Posterior vena cava (tissue), 2 donors: ENCODE measurements around the gene ARL14. TPM values are rescaled to one million over a fixed set of nuclear protein-coding genes. Genes with fewer than 3 reads are reported as not detected.

Source experiments
- DNase-seq: peaks from one replicate; pipeline ENCODE4 v3.0.0-alpha.2; 2020; ENCODE audit warnings: low spot score
- intact Hi-C, 2 donors: fragments of 100-400 bp; cut with DNase I; formaldehyde crosslinking; loops; one replicate each; pipeline versions ENCODE4 v1.14.1 to v1.14.2; 2022 to 2023
- long read RNA-seq, 2 donors: library from polyadenylated mRNA; unstranded; transcript quantifications; one replicate each; pipeline ENCODE4 v2.0.0, GENCODE V29; 2020 to 2021
- total RNA-seq, 2 donors: library from RNA; stranded (reverse); fragmentation: NEBNext Ultra II Directional; extraction: Animal tissue kit (Norgen Biotek cat#: 25700); gene quantifications; one replicate each; pipeline ENCODE4 v1.2.1, GENCODE V29; 2021
- donor health status: DM: yes; HTN: yes; CAD: no.
- donor health status: DM: yes; HTN: yes; CAD: no.

The ARL14 gene
- total RNA-seq: not detected
- long read RNA-seq, donor 1: 0 reads
- long read RNA-seq, donor 2: 0 reads

DNA sequence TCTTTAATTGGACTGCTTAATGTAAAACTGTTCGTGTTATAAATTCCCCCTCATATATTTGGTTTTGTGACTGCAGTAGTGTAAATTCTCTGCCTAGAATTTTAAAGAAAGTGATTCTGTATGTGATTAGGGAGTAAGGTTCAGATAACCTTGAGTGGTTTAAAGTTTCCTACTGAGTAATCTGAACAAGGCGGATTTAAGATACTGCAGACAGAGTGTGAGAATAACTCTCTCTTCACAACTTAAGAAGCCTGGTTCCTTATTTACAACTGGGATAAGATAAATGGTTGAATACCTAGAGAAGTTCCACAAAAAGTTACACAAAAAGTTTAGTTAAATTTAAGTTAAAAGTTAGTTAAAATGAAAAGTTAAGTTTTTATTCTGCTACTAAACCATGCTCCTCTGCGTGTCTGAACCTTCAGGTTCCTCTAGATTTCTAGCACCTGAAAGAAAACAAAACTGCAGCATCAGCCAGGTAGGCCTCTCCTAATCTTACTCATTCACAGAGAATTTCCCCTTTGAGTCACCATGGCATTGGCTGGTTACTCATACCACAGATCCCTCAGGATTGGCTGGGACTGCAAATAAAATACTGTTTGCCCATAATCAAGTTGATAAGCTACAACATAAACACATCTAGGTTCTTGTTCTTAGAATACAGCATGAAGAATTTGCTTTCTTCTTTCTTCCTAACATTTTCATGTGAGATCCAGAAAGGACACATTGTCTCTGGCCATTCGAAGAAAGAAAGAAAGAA lies at the start of gene ARL14:
Gene ARL14, plus strand, starts transcription at position 614 of the 757 bp plus-strand sequence. CDS start 187 bp downstream, outside the sequence.
- DNase-seq: no peak
- intact Hi-C loops: no loop called here

DNA sequence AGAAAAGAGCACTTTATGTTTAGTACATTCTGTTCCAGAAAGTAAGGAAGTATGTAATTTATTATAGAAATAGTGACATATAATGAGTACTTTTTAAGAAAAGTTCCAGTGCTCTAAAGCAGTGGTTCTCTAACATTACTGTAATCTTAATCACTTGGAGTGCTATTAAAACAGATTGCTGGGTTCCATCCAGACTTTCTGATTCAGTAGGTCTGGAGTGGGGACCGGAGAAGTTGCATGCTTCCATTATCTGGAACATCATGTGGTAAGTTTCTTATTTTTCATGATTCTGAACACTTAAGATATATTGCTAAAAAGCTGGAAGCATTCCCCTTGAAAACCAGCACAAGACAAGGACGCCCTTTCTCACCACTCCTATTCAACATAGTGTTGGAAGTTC lies 47.5 kb upstream of the ARL14 start:
- intact Hi-C loops: no loop called here
- DNase-seq: no peak

DNA sequence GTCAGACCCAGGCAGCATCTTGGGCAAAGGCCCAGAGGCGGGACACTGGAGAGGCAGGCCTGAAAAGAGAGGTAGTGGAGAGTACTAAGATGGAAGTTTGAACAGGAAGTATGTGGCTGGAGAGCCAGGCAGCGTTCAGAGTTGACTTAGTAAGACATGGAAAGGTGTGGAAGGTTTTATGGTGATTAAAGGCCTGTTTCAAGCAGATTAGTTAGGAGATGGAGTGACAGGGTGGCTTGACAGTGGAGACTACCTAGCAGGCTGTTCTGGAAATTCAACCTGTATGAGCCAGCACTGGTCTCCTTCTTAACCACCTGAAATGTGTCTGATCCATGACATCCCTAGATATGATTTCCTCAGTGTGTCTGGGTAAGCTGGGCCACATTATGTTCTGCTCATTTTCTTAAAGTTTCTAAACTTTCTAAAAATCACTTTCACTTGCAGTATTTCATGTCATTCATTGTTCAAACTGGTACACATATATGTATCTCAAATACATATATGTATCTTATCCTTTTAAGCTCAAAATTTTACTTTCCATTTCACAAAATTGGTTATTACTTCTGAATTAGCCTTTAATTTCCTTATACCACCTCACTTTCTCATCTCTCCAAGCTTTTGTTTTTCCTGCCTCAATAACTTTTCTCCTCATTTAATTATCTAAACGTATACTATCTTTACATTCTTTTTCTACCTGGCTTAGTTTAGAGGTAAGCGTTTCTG lies 43.4 kb upstream of the ARL14 start:
- no peak for DNase-seq
- intact Hi-C loops: no loop called here

DNA sequence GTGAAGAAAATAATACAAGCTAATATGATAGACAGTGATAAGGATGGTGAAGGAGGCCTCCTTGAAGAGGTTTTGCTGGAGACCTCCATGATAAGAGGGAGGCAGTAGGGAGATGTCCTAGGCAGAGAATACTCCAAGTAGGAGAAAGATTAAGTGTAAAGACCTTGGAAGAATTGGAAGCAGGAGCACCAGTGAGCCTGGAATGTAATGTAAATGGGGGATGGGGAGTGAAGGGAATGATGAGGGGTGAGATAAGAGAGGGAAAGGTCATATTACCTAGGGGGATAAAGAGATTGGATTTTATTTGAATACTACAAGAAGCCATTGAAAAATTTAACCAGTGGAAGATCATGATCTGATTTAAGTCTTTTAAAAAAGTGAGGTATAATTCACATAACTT lies 41.7 kb upstream of the ARL14 start:
- intact Hi-C loops: no loop called here
- no peak for DNase-seq

DNA sequence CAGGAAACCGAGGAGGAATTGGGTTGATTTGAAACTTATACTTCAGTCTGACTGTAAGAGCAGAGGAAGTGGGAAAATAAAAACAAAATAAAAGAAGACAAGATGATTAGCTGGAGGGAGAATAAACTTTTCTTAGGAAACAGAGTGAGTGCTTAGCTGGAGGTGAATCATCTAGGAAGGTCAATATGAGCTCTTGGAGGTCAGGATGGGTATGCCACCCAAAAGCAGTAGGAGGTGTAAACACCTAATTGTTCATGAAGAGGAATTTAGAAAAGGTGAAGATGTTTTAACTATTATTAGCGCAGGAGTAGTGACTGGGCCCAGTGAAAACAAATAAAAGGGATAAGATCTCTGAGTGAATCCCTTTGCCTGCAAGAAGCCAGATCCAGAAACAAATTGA lies 39.9 kb upstream of the ARL14 start:
- no peak for DNase-seq

DNA sequence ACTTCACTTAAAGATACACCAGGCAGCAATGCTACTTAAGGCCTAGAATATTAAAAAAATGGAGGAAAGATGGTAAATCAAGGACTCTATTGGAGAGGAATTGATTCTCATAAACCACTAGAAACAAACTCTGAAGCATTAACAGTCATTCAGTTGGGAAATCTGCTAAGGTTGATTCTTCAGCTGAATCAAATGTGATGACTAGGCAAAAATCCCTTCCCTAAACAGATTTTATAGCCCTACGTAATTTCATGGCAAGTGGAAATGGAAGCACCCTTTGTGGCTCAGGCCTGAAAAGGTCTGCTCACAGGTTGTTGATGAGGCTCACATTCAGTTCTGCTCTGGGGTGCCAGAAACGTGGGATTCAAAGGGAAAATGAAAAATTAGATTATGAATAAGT lies 38.8 kb upstream of the ARL14 start:
- intact Hi-C loops: no loop called here
- DNase-seq: no peak

More for the DNA sequence above, 39.9 kb upstream of the ARL14 start:
- intact Hi-C loops: no loop called here

DNA sequence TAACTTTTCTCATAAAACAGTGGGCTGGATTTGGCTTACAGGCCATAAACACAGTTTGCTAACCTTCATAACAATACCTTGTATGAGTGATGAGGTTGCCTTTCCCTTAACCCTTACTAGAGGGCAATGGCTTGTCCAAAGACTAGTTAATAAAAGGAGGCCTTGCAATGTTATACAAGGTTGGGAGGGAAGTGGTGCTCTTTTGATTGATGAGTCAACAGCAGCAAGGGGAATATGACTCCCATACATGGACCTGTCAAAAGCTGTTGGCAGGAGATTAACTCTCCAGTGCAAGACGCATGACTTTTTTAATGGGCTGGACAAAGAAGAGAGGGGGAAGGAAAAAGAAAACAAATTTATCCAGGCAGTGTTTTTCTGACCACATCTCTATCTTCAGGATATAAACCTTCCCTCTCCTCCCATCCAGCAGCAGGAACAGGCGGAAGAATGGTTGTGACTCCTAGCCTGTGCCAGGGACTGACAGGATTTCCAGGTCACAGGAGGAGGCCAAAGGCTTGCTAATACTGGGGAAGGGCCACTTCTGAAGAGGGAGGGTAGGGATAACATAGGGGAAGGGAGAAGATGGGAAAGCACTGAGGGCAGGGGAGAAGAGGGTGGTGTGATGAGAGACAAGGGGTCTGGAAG lies 35.2 kb upstream of the ARL14 start:
- intact Hi-C loops: no loop called here
- DNase-seq: no peak

DNA sequence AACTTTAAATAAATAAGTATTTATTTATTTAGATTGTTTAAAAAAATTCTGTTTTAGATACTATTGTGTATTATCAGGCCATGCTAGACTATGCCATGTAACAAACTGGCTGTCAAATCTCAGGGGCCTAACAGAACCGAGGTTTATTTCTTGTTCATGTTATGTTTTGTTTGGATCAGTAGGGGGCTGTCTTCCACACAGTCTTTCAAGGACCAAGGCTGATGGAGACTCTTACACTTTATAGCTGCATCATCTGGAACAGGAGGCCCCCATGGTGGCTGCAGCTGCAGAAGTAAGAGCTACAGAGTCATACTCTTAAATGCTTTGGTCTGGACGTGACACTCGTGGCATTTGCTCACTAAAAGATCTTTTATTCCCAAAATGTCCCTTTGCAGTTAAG lies 33.0 kb upstream of the ARL14 start:
- no peak for DNase-seq
- intact Hi-C loops: no loop called here

DNA sequence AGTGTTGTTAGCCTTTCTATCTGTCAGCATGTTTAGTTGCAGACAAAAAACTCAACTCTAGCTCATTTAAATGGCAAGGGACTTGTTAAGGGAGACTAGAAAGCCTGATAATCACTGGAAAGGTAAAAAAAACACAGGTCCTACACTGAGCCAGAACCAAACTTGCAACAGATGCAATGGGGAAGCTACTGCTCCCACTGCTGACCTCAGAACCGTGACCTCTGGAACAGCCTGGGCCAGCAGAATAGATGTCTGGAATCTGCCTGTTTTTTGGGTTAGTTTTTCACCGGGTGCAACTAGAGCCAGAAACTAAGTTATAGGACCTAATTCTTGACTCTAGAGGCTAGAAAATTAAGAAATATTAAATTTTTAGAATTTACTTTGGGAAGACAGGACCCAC lies 32.5 kb upstream of the ARL14 start:
- intact Hi-C loops: no loop called here
- DNase-seq: no peak

DNA sequence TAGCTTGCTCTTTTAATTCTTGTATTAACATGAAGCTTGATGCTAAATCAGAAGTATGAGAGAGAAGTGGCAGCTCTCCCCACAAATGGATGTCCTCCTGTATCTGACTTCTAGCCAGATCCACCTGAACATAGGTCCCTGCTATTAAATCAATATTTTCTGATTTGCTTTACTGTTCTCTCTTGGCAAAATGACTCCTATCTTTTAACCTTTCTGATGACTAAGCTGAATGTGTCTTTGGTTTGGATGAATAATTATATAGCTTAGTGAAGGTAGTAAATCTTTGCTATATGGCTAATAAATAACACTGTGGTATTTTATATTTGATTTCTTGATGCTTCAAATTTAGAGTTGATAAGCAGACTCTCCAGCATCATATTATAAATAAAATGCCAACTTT lies 28.3 kb upstream of the ARL14 start:
- intact Hi-C loops: no loop called here
- DNase-seq: no peak

DNA sequence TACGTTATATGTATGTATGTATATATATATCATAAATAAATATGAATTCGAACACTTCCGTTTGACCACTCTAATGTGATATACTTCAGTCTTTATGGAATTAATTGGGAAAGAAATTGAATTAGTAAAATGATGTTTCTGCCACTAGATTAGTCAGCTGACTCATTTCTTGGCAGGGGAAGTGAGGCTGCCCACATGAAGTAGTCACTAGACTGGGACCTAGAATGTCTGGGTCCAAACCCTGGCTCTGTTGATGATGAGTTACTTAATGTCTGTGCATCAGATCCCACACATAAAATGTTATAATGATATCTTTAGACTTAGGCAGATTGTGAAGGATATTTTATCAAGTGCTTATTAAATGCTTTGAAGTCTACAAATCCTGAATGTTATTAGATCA lies 27.4 kb upstream of the ARL14 start:
- no peak for DNase-seq
- intact Hi-C loops: no loop called here

DNA sequence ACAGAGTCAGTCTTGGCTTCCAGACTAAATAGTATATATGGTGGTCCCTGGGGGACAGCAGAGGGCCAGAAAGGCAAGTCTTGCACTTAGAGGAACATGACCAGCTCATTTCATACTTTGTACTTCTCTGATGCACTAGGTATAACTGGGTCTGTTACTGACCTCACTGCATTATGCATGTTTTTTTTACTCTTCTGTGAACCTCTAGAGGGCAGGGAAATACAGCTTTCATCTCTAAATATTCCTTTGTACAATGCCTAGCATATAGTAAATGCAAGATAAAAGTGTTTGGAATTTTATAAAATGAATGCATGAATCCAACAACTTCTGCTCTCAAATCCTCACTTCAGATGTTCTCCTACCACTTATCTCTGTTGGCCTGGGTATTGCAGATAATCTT lies 23.4 kb upstream of the ARL14 start:
- DNase-seq: no peak
- intact Hi-C loops: no loop called here

DNA sequence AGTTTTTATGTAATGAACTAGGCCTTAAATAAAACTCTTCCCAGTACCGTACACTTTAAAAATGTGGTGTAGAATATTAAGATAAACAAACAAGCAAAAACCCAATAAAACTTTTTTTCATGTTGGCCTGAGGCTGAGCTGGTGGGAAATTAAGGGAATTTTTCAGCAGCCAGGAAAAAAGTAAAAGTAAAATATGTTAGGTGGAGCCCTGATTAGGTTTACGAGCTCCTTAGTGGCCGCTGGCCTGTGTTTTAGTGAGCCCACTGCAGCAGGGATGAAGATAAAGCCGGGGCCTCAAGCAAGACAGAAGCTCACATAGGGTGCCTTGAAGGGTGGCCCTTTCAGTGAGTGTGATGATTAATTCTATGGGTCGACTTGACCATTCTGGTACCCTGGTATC lies 16.1 kb upstream of the ARL14 start:
- intact Hi-C loops: no loop called here

DNA sequence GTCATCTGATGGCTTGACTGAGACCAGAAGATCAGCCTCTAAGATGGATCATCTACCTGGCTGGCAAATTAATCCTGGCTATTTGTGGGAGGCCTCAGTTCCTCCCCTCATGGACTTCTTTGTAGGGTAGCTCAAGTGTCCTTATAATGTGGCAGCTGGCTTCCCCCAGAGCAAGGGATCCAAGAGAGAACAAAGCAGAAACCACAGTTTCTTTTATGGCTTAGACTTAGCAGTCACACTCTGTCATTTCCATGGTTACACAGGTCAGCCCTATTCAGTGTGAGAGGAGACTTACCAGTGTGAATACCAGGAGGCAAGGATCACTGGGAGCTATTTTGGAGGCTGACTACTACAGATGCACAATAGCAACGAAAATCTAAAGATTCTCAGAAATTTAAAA lies 15.3 kb upstream of the ARL14 start:
- intact Hi-C loops: no loop called here
- no peak for DNase-seq

More for the DNA sequence above, 16.1 kb upstream of the ARL14 start:
- no peak for DNase-seq

DNA sequence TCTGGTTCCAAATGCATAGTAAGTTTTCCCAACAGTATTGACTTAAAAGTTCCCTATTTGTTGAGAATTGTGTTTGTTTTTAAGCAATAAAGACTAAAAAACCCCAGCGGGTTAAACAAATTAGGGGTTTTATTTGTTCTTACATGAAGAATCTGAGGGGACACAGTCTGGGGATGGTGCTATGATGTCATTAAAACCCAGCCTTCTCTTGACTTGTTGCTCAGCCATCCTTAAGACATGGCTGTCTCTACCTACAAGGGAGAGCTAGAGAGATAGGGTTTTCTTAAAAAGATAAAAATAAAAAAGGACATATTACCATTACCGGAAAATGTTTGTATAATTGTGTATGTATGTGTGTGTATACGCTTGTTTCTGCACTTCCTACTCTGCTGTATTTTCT lies 11.7 kb upstream of the ARL14 start:
- DNase-seq: no peak

DNA sequence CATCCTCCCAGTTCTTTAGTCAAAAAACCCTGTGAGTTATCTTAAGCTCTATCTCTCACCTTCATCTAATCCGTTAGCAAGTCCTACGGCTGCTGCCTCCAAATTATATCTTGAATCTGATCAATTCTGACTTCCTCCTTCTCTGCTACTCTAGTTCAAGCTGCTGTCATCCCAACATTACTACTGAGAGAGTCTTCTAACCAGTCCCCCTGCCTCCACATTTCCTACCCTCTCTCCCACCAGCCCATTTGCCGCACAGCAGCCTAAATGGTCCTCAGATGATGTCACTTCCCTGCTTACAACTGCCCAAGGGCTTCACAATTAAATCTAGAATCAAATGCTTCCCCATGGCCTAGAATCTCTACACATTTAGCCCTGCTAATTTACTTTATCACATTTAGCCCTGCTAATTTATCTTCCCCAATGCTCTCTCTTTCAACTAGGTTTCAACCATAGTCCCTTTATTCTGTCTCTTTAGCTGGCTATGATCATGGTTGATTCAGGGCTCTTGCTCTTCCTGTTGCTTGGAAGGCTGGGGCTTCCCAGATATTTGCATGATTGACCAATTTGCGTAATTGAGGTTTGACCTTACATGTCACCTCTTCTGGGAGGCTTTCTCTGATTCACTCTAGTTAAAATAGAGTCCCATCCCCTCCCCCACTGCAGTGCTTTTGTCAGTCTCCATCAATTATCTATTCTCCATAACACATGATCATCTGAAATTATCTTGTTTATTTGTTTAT lies 11.0 kb upstream of the ARL14 start:
- intact Hi-C loops: no loop called here

More for the DNA sequence above, 11.7 kb upstream of the ARL14 start:
- intact Hi-C loops: no loop called here

DNA sequence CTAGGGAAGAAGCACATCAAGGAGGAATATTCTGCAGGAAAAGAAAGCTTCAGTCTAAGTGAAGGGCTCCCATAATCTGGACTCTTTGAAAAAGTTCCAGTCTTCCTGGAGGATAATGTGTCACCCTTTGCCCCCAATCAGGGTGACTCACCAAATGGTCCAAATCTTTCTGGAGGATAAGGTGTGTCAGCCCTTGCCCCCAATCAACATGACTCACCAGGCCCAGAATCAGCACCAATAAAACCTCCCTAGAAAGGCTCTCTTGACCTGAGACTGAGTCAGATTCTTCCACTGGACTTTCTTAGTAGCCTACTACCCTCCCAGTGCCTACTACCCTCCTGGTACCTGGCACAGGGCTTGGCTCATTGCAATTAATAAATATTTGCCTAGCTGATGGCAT lies 9.5 kb upstream of the ARL14 start:
- intact Hi-C loops: no loop called here
- DNase-seq: no peak

More for the DNA sequence above, 11.0 kb upstream of the ARL14 start:
- DNase-seq: no peak

DNA sequence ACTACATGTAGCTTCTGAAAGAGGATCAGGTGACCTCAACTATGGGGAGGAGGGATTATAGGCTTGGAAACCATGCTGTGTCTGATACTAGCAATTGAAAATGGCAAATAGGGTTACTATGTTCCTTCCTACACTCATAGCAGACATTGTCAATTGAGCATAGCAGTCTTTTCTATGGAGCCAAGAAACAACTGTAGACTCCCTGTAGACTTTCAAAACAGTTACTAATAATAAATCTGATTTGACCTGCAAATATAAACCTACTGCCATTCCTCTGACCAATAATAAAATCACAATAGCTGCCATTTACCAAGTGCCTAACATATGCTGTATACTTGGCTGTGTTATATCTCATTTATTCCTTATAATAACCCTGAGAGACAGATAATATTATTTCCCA lies 8.5 kb upstream of the ARL14 start:
- DNase-seq: no peak
- intact Hi-C loops: no loop called here

DNA sequence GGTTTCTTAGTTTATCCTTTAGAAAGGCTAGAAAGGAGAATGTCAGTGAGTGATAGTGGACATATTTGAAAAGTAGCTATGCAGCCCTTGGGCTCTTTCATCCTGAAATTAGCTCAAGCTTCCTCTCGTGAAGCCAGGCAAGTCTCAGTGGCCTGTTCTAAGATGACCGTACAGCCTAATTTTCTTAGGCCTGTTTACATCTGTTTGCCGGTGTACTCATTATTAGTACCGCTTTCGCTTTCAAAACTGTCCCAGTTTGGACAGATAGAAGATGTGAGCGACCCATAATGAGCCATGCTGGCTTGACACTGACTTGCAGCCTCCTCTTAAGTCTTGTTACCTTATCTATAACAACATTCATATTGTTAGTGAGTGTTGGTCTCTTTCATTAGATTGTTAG lies 5.7 kb upstream of the ARL14 start:
- DNase-seq: no peak
- intact Hi-C loops: no loop called here

DNA sequence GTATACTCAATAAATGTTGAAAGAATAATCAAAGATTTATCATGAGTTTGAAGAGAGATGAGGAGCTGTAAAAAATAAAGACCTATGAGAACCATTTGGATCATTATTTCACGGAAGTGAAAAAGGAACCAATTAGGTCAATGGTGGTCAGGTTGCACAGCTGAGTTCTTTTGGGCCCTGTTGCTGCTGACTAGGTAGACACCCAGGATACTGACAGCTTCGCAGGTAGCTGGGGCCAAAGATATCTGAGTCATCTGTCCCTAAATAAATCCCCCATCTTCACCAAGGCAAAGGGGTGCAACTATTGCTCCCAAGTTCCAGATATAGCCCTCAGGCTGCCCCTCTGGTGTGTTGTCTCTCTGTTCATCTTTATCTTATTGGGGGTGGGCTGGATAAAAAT lies 5.0 kb upstream of the ARL14 start:
- no peak for DNase-seq
- intact Hi-C loops: no loop called here
